Right lobe of liver (tissue), 6 donors: Measurements from ENCODE around the gene TTC39A. TPM values are rescaled to one million over a fixed set of nuclear protein-coding genes. Genes with fewer than 3 reads are reported as not detected.
A peak's percentile ranks its signal among the peaks of the same experiment; 100 is the strongest.

ENCODE experiments used
- ATAC-seq, 4 donors: fragments of 200-7000 bp; cut with Tn5 transposase; one replicate each; pipeline ENCODE4 v1.9.1; 2020; ENCODE audit warnings: mild to moderate bottlenecking in 4 of 4, moderate library complexity in 4 of 4
- DNase-seq, 3 donors: peaks; one replicate each; pipeline ENCODE4 v3.0.0-alpha.2; 2020
- H3K27ac ChIP-seq, 3 donors: fragments of 200-600 bp; one replicate each; pipeline ENCODE4 v1.8.0; 2022
- H3K27me3 ChIP-seq, 2 donors: fragments of 200-600 bp; one replicate each; pipeline ENCODE4 v1.8.0; 2022
- H3K36me3 ChIP-seq, 4 donors: fragments of 200-600 bp; sonication (generic) in 1 of 4; one replicate each; pipeline versions ENCODE4 v1.5.1 to v1.8.0; 2017 to 2022; ENCODE audit warnings: control low read depth in 1 of 4
- H3K4me1 ChIP-seq, 4 donors: fragments of 200-600 bp; sonication (generic) in 1 of 4; one replicate each; pipeline versions ENCODE4 v1.5.1 to v1.8.0; 2017 to 2022; ENCODE audit warnings: control low read depth in 1 of 4
- H3K4me3 ChIP-seq, 3 donors: fragments of 200-600 bp; one replicate each; pipeline ENCODE4 v1.8.0; 2022
- H3K9me3 ChIP-seq, 4 donors: fragments of 200-600 bp; sonication (generic) in 1 of 4; one replicate each; pipeline versions ENCODE4 v1.5.1 to v1.8.0; 2017 to 2022; ENCODE audit warnings: control low read depth in 1 of 4
- CTCF ChIP-seq, 4 donors: fragments of 200-600 bp in 3 of 4; fragments of 450-650 bp in 1 of 4; IDR thresholded peaks; one replicate each; pipeline versions ENCODE4 v1.5.1 to v1.8.0; 2016 to 2022; ENCODE audit warnings: antibody characterized with exemption in 4 of 4, mild to moderate bottlenecking in 2 of 4
- POLR2A ChIP-seq: fragments of 450-650 bp; IDR thresholded peaks from one replicate; pipeline ENCODE4 v1.6.1; 2017; ENCODE audit warnings: antibody characterized with exemption, mild to moderate bottlenecking
- WGBS: methylation state at CpG from one replicate; pipeline ENCODE4 v1.1.6; 2018; ENCODE audit warnings: low coverage, low lambda C conversion rate; ENCODE audit not compliant: insufficient coverage; ENCODE audit errors: missing lambda C conversion rate; 5-methylcytosine and 5-hydroxymethylcytosine counted together
- intact Hi-C, 2 donors: fragments of 100-400 bp; cut with DNase I; formaldehyde crosslinking; loops; one replicate each; pipeline versions ENCODE4 v1.11.2 to v1.14.1; 2022
- total RNA-seq, 6 experiments: library from RNA; depleted of rRNA in 2 of 6; stranded (reverse); fragments of >200 nt in 2 of 6; fragmentation: NEBNext Ultra II Directional in 3 of 6; extraction: Animal tissue kit (Norgen Biotek cat#: 25700) in 3 of 6; gene quantifications; one replicate each; pipeline versions ENCODE4 v1.1.0 to v1.2.4, GENCODE V29; 2016 to 2023
- donor health status: DM: no; HTN: yes; CAD: no.
- donor health status: DM: no; HTN: no; CAD: no.
- donor health status: DM: no; HTN: no; CAD: no.
- donor health status: DM: no; HTN: yes; CAD: no.
- donor health status: DM: no; HTN: yes; CAD: no.

TTC39A gene
- total RNA-seq, 6 experiments from 2014 or later = 0.34 to 8.5 (median 3.4) TPM

- Histone ChIP-seq H3K4me3 (no peak overlapping the region), H3K27me3 (no peaks in the 10 kb centered on the region), H3K27ac (no peak overlapping the region), H3K36me3 (no peaks in the 10 kb centered on the region), H3K9me3 (no peaks in the 10 kb centered on the region), H3K4me1 (no peaks in the 10 kb centered on the region)
- ATAC-seq (no peak), DNase-seq (no peak)
- TF ChIP-seq CTCF (IDR thresholded peaks at IDR 0.05) = no peak
- no peak for TF ChIP-seq POLR2A
- 95% methylated on average over 4 of the region's 4 CpGs for WGBS
- intact Hi-C loops = no loop called here
Observed at GRCh38 chr1:51336711-51337110, 6.3 kb upstream of the TTC39A start.

- Histone ChIP-seq H3K4me3 (no peak overlapping the region), H3K36me3 (no peaks in the 10 kb centered on the region), H3K27ac (no peak overlapping the region), H3K27me3 (no peaks in the 10 kb centered on the region), H3K4me1 (peaks cover 0 to under 1% (median 0%) of the 10 kb centered on the region in 4 donors), H3K9me3 (no peaks in the 10 kb centered on the region)
- no peak for ATAC-seq
- no peak for DNase-seq
- WGBS = 77% methylated on average over 2 of the region's 3 CpGs
- intact Hi-C loops = no loop called here
- TF ChIP-seq CTCF (IDR thresholded peaks at IDR 0.05) (no peak), POLR2A (no peak)
Observed at GRCh38 chr1:51336004-51336403, 5.6 kb upstream of the TTC39A start.

- Histone ChIP-seq H3K4me3 (peak overlapping the region in 1 of 3 donors; percentile 31), H3K27me3 (no peaks in the 10 kb centered on the region), H3K4me1 (peaks cover 0 to 13% (median 3%) of the 10 kb centered on the region in 4 donors), H3K9me3 (no peaks in the 10 kb centered on the region), H3K36me3 (no peaks in the 10 kb centered on the region), H3K27ac (no peak overlapping the region)
- no peak for DNase-seq
- intact Hi-C loops = no loop called here
- no peak for TF ChIP-seq POLR2A
- 67% methylated on average over 7 of the region's 7 CpGs for whole genome bisulfite sequencing
- peak in 3 of 4 donors; percentile 14 to 61 (median 38) for ATAC-seq
Observed at GRCh38 chr1:51331206-51332100, 1.1 kb upstream of the TTC39A start.

- 31% methylated on average over 8 of the region's 26 CpGs for WGBS
- Histone ChIP-seq H3K4me3 (peak overlapping the region in 2 of 3 donors; percentile 19 to 20), H3K27ac (no peak overlapping the region), H3K27me3 (no peaks in the 10 kb centered on the region), H3K4me1 (peaks cover 0 to 13% (median 3%) of the 10 kb centered on the region in 4 donors), H3K9me3 (no peaks in the 10 kb centered on the region), H3K36me3 (no peaks in the 10 kb centered on the region)
- peak; percentile 86 to 92 (median 92) for DNase-seq
- peak; percentile 94 to 98 (median 98) for ATAC-seq
- TF ChIP-seq CTCF (IDR thresholded peaks at IDR 0.05) (no peak), POLR2A (peak; percentile 58)
- intact Hi-C loops = no loop called here
Observed at GRCh38 chr1:51329443-51330325, 678 bp downstream of the TTC39A start.
